Measurements from ENCODE around the gene GLIS1. TPM values are rescaled to one million over a fixed set of nuclear protein-coding genes. Genes with fewer than 3 reads are reported as not detected.
A peak's percentile ranks its signal among the peaks of the same experiment; 100 is the strongest.

Gene GLIS1
- total RNA-seq, 1 donor from 2014 or later, result 17.4 TPM

GRCh38 chr1:53486395-53487026, 252.5 kb downstream of the GLIS1 start:
- Mint-ChIP-seq H3K9me3 (ENCODE audit: low read depth) (peaks cover 4% of the 10 kb centered on the region), H3K36me3 (ENCODE audit: low read depth) (peaks cover 6% of the 10 kb centered on the region), H3K27me3 (ENCODE audit: low read depth) (peaks cover 39% of the 10 kb centered on the region), H3K4me1 (ENCODE audit: low read depth) (peaks cover 5% of the 10 kb centered on the region), H3K4me3 (ENCODE audit: unreplicated experiment) (no peak overlapping the region), H3K27ac (ENCODE audit: unreplicated experiment) (no peak overlapping the region)
- TF ChIP-seq, protein P1, sequence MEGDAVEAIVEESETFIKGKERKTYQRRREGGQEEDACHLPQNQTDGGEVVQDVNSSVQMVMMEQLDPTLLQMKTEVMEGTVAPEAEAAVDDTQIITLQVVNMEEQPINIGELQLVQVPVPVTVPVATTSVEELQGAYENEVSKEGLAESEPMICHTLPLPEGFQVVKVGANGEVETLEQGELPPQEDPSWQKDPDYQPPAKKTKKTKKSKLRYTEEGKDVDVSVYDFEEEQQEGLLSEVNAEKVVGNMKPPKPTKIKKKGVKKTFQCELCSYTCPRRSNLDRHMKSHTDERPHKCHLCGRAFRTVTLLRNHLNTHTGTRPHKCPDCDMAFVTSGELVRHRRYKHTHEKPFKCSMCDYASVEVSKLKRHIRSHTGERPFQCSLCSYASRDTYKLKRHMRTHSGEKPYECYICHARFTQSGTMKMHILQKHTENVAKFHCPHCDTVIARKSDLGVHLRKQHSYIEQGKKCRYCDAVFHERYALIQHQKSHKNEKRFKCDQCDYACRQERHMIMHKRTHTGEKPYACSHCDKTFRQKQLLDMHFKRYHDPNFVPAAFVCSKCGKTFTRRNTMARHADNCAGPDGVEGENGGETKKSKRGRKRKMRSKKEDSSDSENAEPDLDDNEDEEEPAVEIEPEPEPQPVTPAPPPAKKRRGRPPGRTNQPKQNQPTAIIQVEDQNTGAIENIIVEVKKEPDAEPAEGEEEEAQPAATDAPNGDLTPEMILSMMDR (IDR thresholded peaks at IDR 0.05), result no peak
- no peak for DNase-seq (ENCODE audit: low spot score)

GRCh38 chr1:53485478-53486394, 253.2 kb downstream of the GLIS1 start:
- peaks cover 4% of the 10 kb centered on the region for H3K9me3 Mint-ChIP-seq (ENCODE audit: low read depth)
- no peak for DNase-seq (ENCODE audit: low spot score)
- TF ChIP-seq, protein P1 (IDR thresholded peaks at IDR 0.05), result peak; percentile 95
- peaks cover 5% of the 10 kb centered on the region for H3K4me1 Mint-ChIP-seq (ENCODE audit: low read depth)
- H3K27ac Mint-ChIP-seq (ENCODE audit: unreplicated experiment), result no peak overlapping the region
- peaks cover 6% of the 10 kb centered on the region for H3K36me3 Mint-ChIP-seq (ENCODE audit: low read depth)
- peaks cover 37% of the 10 kb centered on the region for H3K27me3 Mint-ChIP-seq (ENCODE audit: low read depth)
- H3K4me3 Mint-ChIP-seq (ENCODE audit: unreplicated experiment), result no peak overlapping the region

- Mint-ChIP-seq H3K4me3 (ENCODE audit: unreplicated experiment) (no peak overlapping the region), H3K27me3 (ENCODE audit: low read depth) (peaks cover 35% of the 10 kb centered on the region), H3K36me3 (ENCODE audit: low read depth) (peaks cover 4% of the 10 kb centered on the region)
Measured at GRCh38 chr1:53484705-53485477, 254.1 kb downstream of the GLIS1 start.

GRCh38 chr1:53483656-53484055, 255.3 kb downstream of the GLIS1 start:
- Mint-ChIP-seq H3K27ac (ENCODE audit: unreplicated experiment) (no peak overlapping the region), H3K36me3 (ENCODE audit: low read depth) (peaks cover 1% of the 10 kb centered on the region), H3K4me3 (ENCODE audit: unreplicated experiment) (no peak overlapping the region), H3K4me1 (ENCODE audit: low read depth) (peaks cover 5% of the 10 kb centered on the region), H3K9me3 (ENCODE audit: low read depth) (no peaks in the 10 kb centered on the region), H3K27me3 (ENCODE audit: low read depth) (peaks cover 28% of the 10 kb centered on the region)
- TF ChIP-seq, protein P1 (IDR thresholded peaks at IDR 0.05), result no peak
- no peak for DNase-seq (ENCODE audit: low spot score)

More at GRCh38 chr1:53484705-53485477, 254.1 kb downstream of the GLIS1 start:
- TF ChIP-seq, protein P1 (IDR thresholded peaks at IDR 0.05), result no peak
- Mint-ChIP-seq H3K27ac (ENCODE audit: unreplicated experiment) (no peak overlapping the region), H3K4me1 (ENCODE audit: low read depth) (peaks cover 5% of the 10 kb centered on the region), H3K9me3 (ENCODE audit: low read depth) (peaks cover 4% of the 10 kb centered on the region)
- DNase-seq (ENCODE audit: low spot score), result no peak

DNA sequence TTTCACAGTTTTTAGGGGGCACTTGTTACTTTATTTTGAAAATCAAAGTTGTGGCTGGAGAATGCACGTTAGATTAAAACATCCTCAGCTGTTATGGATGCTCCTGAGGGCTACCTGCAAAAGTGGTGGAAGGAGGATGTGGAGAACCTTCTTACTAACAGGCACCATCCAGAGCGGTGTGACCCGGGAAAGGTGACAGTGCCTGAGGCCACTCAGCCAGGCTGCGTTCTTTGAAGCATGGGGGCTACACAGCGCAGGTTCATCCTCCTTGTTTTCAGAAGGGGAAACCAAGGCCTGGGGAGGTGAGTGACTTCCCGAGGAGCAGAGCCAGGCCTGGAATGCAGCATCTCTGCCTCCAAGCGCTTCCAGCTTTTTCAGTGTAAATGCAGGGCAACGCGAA, 255.8 kb downstream of the GLIS1 start:
- Mint-ChIP-seq H3K9me3 (ENCODE audit: low read depth) (no peaks in the 10 kb centered on the region), H3K27ac (ENCODE audit: unreplicated experiment) (no peak overlapping the region), H3K4me3 (ENCODE audit: unreplicated experiment) (no peak overlapping the region), H3K4me1 (ENCODE audit: low read depth) (peaks cover 5% of the 10 kb centered on the region), H3K36me3 (ENCODE audit: low read depth) (peaks cover 1% of the 10 kb centered on the region), H3K27me3 (ENCODE audit: low read depth) (peaks cover 26% of the 10 kb centered on the region)
- TF ChIP-seq, protein P1 (IDR thresholded peaks at IDR 0.05), result no peak
- DNase-seq (ENCODE audit: low spot score), result no peak
